ENCODE results near the gene STK11.

The STK11 gene

DNA sequence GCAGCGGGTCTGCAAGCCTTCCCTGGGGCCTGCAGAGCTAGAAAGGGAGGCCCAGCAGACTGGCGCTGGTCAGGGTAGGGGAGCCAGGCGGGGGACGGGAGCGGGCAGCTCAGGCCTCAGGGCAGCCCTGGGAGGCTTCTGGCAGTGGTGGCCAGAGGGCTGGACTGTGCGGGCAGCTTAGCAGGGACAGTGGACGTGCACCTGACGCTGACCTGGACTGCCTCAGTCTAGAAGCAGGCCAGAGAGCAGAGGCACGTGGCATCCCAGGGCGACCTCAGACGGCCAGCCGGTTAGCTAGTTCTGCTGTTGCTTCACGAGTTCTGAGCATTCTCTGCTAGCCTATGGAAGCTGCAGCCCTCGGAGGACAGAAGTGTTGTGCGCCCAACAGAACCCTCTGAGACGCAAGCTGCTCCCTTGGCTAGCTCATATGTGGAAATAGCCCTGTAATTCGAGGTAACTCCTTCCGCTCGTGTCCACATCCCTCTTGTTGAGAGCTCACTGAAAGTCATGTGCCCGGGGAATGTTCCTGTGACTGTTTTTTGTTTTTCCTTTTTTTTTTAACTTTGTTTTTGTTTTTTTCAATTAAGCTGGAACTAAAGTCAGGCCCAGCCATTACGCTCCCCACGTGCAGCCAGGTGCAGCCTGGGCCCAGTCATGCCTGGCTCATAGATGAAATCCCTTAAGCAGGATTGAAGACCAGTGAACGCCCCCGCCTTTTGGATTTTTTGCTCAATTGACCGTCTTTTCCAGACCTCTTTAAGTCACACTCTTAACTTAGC lies 67.9 kb downstream of the STK11 start:
- no peak for TF ChIP-seq CTCF (IDR thresholded peaks at IDR 0.05; ENCODE audit: extremely low read depth, missing control alignments)
- DNase-seq (ENCODE audit: low spot score): no peak

DNA sequence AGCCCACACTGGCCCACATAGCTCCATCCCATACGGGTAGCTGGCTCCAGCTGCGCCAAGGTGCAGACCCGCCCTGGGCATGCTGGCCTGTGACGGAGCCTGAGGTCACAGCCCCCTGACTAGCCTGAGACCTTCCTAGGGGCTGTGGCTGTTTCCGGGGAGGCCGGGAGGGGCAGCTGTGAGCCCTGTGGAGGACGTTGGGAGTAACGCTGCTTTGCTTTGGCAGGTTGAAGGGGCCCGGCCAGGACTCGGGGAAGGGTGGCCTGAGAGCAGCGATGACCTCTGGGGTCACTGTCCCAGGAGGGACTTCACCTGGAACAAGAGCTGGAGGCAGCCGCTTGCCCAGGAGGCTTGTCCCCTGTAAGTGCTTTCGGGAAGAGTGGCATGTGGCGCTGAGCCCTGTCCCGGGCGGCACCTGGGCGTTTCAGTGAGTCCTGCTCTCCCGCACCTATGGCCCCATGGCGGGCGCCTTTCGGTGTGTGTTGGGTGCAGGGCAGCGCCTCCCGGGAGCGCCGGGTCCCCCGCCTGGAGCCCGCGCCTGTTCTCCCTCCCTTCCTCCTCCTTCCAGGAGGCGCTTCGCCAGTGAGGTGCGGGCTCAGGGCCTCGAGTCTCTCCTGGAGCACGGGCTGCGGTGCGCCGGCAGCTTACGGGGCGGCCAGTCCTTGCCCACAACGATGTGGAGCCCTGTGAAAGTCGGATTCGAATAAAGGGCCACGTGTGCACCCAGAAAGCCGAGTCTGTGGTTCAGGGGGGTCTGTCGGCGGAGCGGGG lies 68.7 kb downstream of the STK11 start:
- DNase-seq (ENCODE audit: low spot score): no peak
- TF ChIP-seq CTCF (IDR thresholded peaks at IDR 0.05; ENCODE audit: extremely low read depth, missing control alignments): no peak

GRCh38 chr19:1274852-1275259 lies 69.3 kb downstream of the STK11 start:
- TF ChIP-seq CTCF (IDR thresholded peaks at IDR 0.05; ENCODE audit: extremely low read depth, missing control alignments): no peak
- no peak for DNase-seq (ENCODE audit: low spot score)

DNA sequence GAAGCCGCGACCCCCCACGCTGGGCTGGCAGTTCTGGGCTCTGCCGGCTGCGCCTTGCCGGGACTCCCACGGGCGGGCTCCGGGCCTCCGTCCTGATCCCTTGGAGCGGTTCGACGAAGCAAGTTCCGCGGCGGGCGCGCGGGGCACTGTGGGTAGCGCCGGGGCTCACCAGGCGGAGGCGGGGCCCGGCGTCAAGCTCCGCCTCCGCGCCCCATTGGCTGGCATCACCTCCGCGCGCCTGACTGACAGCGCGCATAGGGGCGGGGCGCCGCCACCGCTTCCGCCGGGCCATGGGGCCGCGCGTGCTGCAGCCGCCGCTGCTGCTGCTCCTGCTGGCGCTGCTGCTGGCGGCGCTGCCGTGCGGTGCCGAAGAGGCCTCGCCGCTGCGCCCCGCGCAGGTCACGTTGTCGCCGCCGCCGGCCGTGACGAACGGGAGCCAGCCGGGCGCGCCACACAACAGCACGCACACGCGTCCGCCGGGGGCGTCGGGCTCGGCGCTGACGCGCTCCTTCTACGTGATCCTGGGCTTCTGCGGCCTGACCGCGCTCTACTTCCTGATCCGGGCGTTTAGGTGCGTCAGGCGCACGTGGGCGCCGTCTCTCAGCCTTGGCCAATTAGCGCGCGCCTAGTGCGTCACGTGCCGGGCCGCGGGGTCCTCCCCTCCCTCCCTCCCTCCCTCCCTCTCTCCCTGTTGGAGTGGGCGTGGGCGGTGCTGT lies 69.8 kb downstream of the STK11 start, which contains the start of gene FAM174C:
Gene FAM174C (plus strand): TSS at position 271 of the 716 bp plus-strand sequence. CDS start 20 bp downstream, at position 291.
- DNase-seq (ENCODE audit: low spot score): peak; percentile 98
- no peak for TF ChIP-seq CTCF (IDR thresholded peaks at IDR 0.05; ENCODE audit: extremely low read depth, missing control alignments)

- no peak for TF ChIP-seq CTCF (IDR thresholded peaks at IDR 0.05; ENCODE audit: extremely low read depth, missing control alignments)
- no peak for DNase-seq (ENCODE audit: low spot score)
These were observed 70.5 kb downstream of the STK11 start for GRCh38 chr19:1275976-1276627.

DNA sequence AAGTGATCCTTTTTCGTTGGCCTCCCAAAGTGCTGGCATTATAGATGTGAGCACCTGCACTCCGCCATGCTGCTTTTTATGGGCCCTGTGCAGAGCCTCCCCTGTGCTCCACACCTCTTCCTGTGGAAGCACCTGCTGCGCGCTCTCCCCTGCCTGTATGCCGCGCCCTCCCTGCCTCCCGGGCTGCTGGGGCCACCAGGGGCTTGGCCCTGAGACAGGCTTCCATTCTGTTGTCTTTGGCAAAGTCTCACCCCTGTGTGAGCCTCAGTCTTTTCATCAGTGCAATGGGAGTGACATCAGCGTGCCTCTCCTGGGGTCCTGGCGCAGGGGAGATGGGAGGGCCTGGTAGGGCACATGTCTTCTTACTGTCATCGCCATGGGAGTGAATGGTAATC lies 71.0 kb downstream of the STK11 start:
- no peak for TF ChIP-seq CTCF (IDR thresholded peaks at IDR 0.05; ENCODE audit: extremely low read depth, missing control alignments)
- DNase-seq (ENCODE audit: low spot score): no peak

Data from GM20000 (cell line).